GM23248 (cell line): ENCODE measurements around the gene MID1. TPM values are rescaled to one million over a fixed set of nuclear protein-coding genes. Genes with fewer than 3 reads are reported as not detected.

Experiments used
- DNase-seq: peaks from one replicate; pipeline ENCODE4 v3.0.0-alpha.2; 2015
- H2AFZ ChIP-seq: fragments of 200-600 bp; sonication (generic); 2 replicates; pipeline ENCODE4 v1.6.1; 2016; ENCODE audit warnings: antibody characterized with exemption
- H3F3A ChIP-seq: fragments of 200-600 bp; sonication (generic); 2 replicates; pipeline ENCODE4 v1.6.1; 2016; ENCODE audit warnings: mild to moderate bottlenecking, antibody characterized with exemption, mixed run types; ENCODE audit not compliant: insufficient read depth
- H3K27ac ChIP-seq: fragments of 200-600 bp; sonication (generic); 2 replicates; pipeline ENCODE4 v1.5.1; 2016; ENCODE audit warnings: mild to moderate bottlenecking
- H3K27me3 ChIP-seq: fragments of 200-600 bp; sonication (generic); replicated peaks from 2 replicates; pipeline ENCODE4 v1.6.1; 2016; ENCODE audit warnings: mild to moderate bottlenecking; ENCODE audit not compliant: insufficient read depth
- H3K36me3 ChIP-seq: fragments of 200-600 bp; sonication (generic); 2 replicates; pipeline ENCODE4 v1.6.1; 2016; ENCODE audit warnings: low read depth, mild to moderate bottlenecking
- H3K4me1 ChIP-seq: fragments of 200-600 bp; sonication (generic); 2 replicates; pipeline ENCODE4 v1.6.1; 2016; ENCODE audit warnings: mild to moderate bottlenecking; ENCODE audit not compliant: insufficient read depth
- H3K4me2 ChIP-seq: fragments of 200-600 bp; sonication (generic); one replicate; pipeline ENCODE4 v1.6.1; 2016; ENCODE audit warnings: mild to moderate bottlenecking; ENCODE audit not compliant: unreplicated experiment
- H3K4me3 ChIP-seq: fragments of 200-600 bp; sonication (generic); 2 replicates; pipeline ENCODE4 v1.5.1; 2016; ENCODE audit warnings: mild to moderate bottlenecking
- H3K79me2 ChIP-seq: fragments of 200-600 bp; sonication (generic); 2 replicates; pipeline ENCODE4 v1.6.1; 2016; ENCODE audit warnings: mild to moderate bottlenecking; ENCODE audit not compliant: insufficient read depth
- H3K9ac ChIP-seq: fragments of 200-600 bp; sonication (generic); 2 replicates; pipeline ENCODE4 v1.6.1; 2016; ENCODE audit warnings: mild to moderate bottlenecking
- H3K9me2 ChIP-seq: fragments of 200-600 bp; sonication (generic); 2 replicates; pipeline ENCODE4 v1.6.1; 2016; ENCODE audit warnings: mixed run types, mild to moderate bottlenecking, moderate library complexity; ENCODE audit not compliant: insufficient read depth
- H3K9me3 ChIP-seq: fragments of 200-600 bp; sonication (generic); one replicate; pipeline ENCODE4 v1.6.1; 2017; ENCODE audit warnings: low read depth
- H4K20me1 ChIP-seq: fragments of 200-600 bp; sonication (generic); 2 replicates; pipeline ENCODE4 v1.6.0; 2016; ENCODE audit not compliant: insufficient read depth
- EZH2 ChIP-seq: fragments of 200-600 bp; sonication (generic); IDR thresholded peaks from 2 replicates; pipeline ENCODE4 v1.6.1; 2018; ENCODE audit warnings: antibody characterized with exemption, mild to moderate bottlenecking; ENCODE audit not compliant: insufficient read depth, poor library complexity, severe bottlenecking
- EZH2phosphoT487 ChIP-seq: fragments of 200-600 bp; sonication (generic); IDR thresholded peaks from 2 replicates; pipeline ENCODE4 v1.6.1; 2018; ENCODE audit warnings: antibody characterized with exemption, moderate library complexity, mild to moderate bottlenecking, low read depth; ENCODE audit not compliant: insufficient read depth
- WGBS, 2 experiments: methylation state at CpG; one replicate each; pipeline ENCODE4 v1.1.6; 2015 to 2017; ENCODE audit warnings: low lambda C conversion rate in 2 of 2, low coverage in 1 of 2; ENCODE audit errors: missing lambda C conversion rate in 2 of 2; 5-methylcytosine and 5-hydroxymethylcytosine counted together
- in situ Hi-C: fragments of 300-500 bp; cut with MboI; formaldehyde crosslinking; loops from 2 replicates; pipeline ENCODE4 v1.15.0; 2020
- polyA plus RNA-seq: library from polyadenylated mRNA; unstranded; fragments of >200 nt; fragmentation: Nextera tagmentation; extraction: Ambion mirVana; gene quantifications from 2 replicates; pipeline ENCODE4 v1.2.1, GENCODE V29; 2016
- small RNA-seq: library from RNA; depleted of rRNA; stranded (forward); fragments of <200 nt; gene quantifications from one replicate; pipeline ENCODE3, GENCODE V24; 2014; ENCODE audit warnings: low read depth, low replicate concordance
- total RNA-seq: library from RNA; depleted of rRNA; stranded (reverse); fragments of >200 nt; shearing (Covaris generic); gene quantifications from 2 replicates; pipeline ENCODE4 v1.2.3, GENCODE V29; 2014

MID1 gene
- total and polyA plus RNA-seq, 2 experiments from 2014 or later, result 5.6 to 5.9 TPM

DNA sequence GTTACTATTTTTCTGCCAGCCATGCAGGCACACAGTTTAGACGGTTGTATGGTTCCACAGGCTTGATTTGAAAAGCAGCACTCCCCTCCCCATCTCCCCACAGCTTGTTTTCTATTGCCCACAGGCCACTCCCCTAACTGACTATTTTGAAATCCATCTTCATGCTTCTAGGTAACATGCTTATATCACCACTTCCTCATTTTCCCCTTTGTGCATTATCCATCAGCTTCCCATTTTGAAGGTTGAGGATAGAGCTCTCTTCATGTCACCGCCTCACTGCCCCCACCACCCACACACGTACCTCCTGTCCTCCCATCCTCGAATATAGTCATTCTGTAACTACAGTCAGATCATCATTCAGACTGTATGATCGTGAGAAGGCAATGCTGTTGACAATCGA is 224.7 kb downstream of the MID1 start:
- H3K27me3 ChIP-seq, result no peaks in the 10 kb centered on the region
- in situ Hi-C loops, result loop anchor here (25.0 kb wide), 1 partner anchor 92 kb away; no protein-coding TSS in a partner anchor
- no peak overlapping the region for H3K27ac ChIP-seq
- H4K20me1 ChIP-seq, result no peaks in the 10 kb centered on the region
- no peak overlapping the region for H3K4me2 ChIP-seq
- no peak for DNase-seq
- H3K9me2 ChIP-seq, result no peaks in the 10 kb centered on the region
- H3K4me1 ChIP-seq, result no peaks in the 10 kb centered on the region
- H3K9me3 ChIP-seq, result no peaks in the 10 kb centered on the region
- no peaks in the 10 kb centered on the region for H3K79me2 ChIP-seq
- no peak overlapping the region for H3K9ac ChIP-seq
- no peak overlapping the region for H2AFZ ChIP-seq
- TF ChIP-seq EZH2, result no peak
- no peak for TF ChIP-seq EZH2phosphoT487
- no peaks in the 10 kb centered on the region for H3K36me3 ChIP-seq
- no peak overlapping the region for H3K4me3 ChIP-seq
- WGBS, 2 experiments, result 8 to 22% methylated on average over 4 to 6 of the region's 6 CpGs
- no peaks in the 10 kb centered on the region for H3F3A ChIP-seq

Small RNA genes within 50 kb of the gene (small RNA-seq; reads per million reads assigned to genes)
- not detected for gene RNU6-800P
